ENCODE results near the gene PBX3.

- TF ChIP-seq CTCF (conservative IDR thresholded peaks at IDR 0.05; ENCODE audit: low read length): no peak
- TF ChIP-seq EZH2phosphoT487 (IDR thresholded peaks at IDR 0.05; ENCODE audit: borderline replicate concordance): no peak
Measured at GRCh38 chr9:125993466-125993865, 246.3 kb downstream of the PBX3 start.
